H1 (cell line): ENCODE data around the gene OXA1L. TPM values are rescaled to one million over a fixed set of nuclear protein-coding genes. Genes with fewer than 3 reads are reported as not detected.

Source experiments
- CTCF ChIP-seq, 3 experiments: IDR thresholded peaks; 1 replicate in 2 of 3; 2 replicates in 1 of 3; pipeline versions ENCODE4 v1.5.1 to v1.6.1; 2011; ENCODE audit warnings: low read length in 3 of 3, mild to moderate bottlenecking in 3 of 3, inconsistent platforms in 2 of 3, low read depth in 1 of 3, moderate library complexity in 1 of 3; ENCODE audit not compliant: insufficient read depth in 1 of 3; ENCODE audit errors: control extremely low read depth in 1 of 3
- polyA plus RNA-seq, 7 experiments: library from polyadenylated mRNA; depleted of rRNA in 3 of 7; stranded (reverse) in 5 of 7; unstranded in 2 of 7; fragments of >200 nt in 5 of 7; fragments of 200-250 nt in 2 of 7; gene quantifications; 1 replicate in 5 of 7; 2 replicates in 1 of 7; 4 replicates in 1 of 7; pipeline versions ENCODE4 v1.2.1 to v1.2.3, GENCODE V29; 2011 to 2013; ENCODE audit warnings: missing spikeins in 2 of 7, mixed read lengths in 2 of 7
- total RNA-seq: library from RNA; stranded (reverse); fragmentation: NEBNext Ultra II Directional; extraction: Animal tissue kit (Norgen Biotek cat#: 25700); gene quantifications from 2 replicates; pipeline ENCODE4 v1.2.1, GENCODE V29; 2021

The OXA1L gene
- total and polyA plus RNA-seq, 2 of the 8 experiments (the other 6 are each of a cell fraction or from before 2014, with no cell fraction given), result 125 to 199 TPM

- TF ChIP-seq CTCF (IDR thresholded peaks at IDR 0.05; ENCODE audit: control extremely low read depth in 1 of 3, insufficient read depth in 1 of 3, low read depth in 1 of 3, low read length in 3 of 3), result no peak
Observed at GRCh38 chr14:22808388-22809209, 42.1 kb downstream of the OXA1L start (continued).
